Activated T-cell treated with anti-CD3 and anti-CD28 coated beads for 48 hours (primary cell): ENCODE results near the gene ROBO1.
"Not testable (repeated sequence)": the region's sequence is repeated elsewhere in the genome, so short reads cannot be mapped to it uniquely, and the experiment has no call there.

Source experiments
- DNase-seq: peaks from one replicate; pipeline ENCODE4 v3.0.0-alpha.2; 2020; ENCODE audit warnings: low read depth

The ROBO1 gene

DNA sequence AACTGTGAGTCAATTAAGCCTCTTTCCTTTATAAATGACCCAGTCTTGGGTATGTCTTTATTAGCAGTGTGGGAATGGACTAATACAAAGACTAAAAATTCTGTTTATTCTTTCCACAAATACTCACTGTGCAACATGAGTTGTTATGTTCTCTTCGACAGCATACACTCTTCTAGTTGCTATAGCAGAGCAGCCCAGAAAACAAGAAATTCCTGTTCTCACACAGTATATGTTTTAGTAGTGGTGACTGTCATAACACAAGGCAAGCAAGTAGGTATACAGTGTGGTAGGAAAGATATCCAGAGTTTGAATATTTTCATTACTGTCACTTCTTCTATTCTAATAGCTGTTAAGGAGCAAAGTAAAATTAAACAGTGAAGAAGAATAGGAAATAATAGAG is 453.3 kb downstream of the ROBO1 start:
- no peak for DNase-seq

GRCh38 chr3:79310016-79310415 is 457.8 kb downstream of the ROBO1 start:
- DNase-seq: no peak

DNA sequence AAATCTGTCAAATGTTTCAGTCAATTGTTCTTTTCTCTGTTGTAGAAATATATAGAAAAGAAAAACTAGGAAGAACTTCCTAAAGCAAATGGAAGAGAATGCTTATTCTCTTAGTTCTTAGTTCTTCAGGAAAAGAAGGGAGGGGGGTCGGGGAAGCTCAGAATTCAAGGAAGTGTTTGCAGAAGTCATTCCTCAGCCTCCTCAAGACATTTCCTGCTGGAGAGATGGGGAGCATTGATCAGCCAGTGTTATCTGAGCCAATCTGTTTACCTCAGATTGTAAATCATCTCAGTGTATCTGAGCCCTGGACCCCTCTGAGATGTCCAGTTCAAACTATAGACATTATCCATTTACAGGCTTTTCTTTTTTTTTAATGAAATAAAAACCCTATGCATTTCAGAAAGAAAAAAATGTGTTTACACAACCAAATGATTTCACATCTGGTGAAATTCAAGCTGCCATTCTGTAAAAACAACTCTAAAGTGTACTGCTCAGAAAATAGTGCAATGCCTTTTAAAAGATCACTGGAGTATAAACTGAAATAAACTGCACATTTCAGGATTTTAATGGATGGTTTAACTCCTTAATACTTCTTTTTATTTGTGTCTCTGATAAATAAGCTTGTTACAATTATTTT is 460.7 kb downstream of the ROBO1 start:
- DNase-seq: no peak

DNA sequence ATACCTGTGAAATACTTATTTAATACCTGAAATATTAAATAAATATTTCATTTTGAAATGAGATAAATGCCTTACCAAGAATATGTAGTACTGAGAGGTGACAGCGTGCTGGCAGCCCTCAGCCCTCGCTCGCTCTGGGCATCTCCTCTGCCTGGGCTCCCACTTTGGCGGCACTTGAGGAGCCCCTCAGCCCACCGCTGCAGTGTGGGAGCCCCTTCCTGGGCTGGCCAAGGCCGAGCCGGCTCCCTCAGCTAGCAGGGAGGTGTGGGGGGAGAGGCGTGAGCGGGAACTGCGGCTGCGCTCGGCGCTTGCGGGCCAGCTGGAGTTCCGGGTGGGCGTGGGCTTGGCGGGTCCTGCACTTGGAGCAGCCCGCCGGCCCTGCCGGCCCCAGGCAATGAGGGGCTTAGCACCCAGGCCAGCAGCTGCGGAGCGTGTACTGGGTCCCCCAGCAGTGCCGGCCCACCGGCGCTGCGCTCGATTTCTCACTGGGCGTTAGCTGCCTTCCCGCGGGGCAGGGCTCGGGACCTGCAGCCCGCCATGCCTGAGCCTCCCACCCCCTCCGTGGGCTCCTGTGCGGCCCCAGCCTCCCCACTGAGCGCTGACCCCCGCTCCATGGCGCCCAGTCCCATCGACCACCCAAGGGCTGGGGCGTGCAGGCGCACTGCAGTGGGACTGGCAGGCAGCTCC is 467.7 kb downstream of the ROBO1 start:
- not testable (repeated sequence) for DNase-seq

DNA sequence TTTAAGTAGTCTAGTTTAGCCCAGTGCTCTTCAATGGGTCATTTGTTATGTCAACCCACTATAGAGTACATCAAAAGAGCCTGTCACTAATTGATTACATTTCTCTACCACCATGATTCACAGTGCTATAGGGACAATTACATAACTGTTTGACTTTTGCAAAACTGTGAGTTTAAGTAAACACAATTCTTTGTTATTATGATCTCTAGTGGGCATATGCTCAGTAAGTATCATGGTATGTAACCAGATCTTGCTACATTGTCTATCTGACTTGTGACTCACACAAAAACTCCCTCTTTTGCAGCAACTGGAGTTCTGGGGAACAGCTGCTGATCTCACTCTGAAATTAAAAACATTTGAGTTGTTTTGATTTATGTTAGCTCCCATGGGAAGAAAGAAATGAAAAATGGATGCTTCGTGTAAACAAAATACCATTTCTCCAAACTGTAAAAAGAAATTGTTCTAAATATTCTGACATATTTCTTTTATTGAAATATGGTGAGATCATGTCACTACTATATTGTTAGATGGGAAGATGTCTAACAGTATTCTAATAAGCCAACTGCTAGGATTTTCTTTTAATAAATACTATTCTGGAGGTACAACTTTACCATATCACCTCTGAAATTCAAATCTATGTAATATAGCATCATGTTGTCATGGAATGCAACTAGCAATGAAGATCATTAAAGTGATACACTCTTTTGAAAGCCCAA is 470.4 kb downstream of the ROBO1 start:
- DNase-seq: no peak

- DNase-seq: no peak
Measured at GRCh38 chr3:79286882-79287281, 480.9 kb downstream of the ROBO1 start.

GRCh38 chr3:79285871-79286270 is 481.9 kb downstream of the ROBO1 start:
- no peak for DNase-seq

DNA sequence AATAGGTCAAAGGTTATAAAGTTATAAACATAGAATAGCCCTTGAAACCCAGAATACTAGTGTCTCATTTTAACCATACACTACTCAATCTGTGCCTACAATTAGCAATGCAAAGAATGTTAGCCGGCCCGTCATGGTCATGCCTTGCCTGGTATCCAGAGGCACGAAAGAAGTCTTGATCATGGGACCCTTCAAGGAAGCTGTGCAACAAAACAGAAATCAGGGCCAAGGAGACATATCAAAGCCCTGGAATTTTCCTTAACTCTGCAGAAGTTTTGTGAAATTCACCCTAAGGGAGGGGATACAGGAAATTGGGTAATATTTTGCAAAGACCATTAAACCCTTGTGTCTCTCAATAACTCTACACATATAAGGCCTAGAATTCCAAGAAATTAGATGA is 482.4 kb downstream of the ROBO1 start:
- no peak for DNase-seq

DNA sequence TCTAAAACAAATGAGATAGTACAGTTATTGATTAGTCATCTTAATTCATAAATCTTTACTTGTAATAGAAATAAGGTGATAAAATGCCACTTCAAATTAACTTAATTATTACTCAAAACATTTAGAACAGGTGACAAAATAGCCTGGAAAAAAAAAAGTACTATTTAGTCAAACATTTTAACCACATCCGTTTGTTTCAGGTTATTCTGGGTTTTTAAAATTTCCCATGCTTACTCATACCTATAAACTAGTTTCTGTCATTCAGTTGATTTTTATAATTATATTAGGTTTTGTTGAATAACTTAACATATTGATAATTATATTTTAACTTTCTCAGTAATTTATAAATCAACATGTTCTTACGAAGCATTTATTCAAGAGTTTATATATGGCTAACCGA is 483.0 kb downstream of the ROBO1 start:
- DNase-seq: no peak

GRCh38 chr3:79278681-79279080 is 489.1 kb downstream of the ROBO1 start:
- DNase-seq: no peak

GRCh38 chr3:79268422-79268821 is 499.4 kb downstream of the ROBO1 start:
- DNase-seq: no peak

GRCh38 chr3:79264892-79265291 is 502.9 kb downstream of the ROBO1 start:
- DNase-seq: no peak

DNA sequence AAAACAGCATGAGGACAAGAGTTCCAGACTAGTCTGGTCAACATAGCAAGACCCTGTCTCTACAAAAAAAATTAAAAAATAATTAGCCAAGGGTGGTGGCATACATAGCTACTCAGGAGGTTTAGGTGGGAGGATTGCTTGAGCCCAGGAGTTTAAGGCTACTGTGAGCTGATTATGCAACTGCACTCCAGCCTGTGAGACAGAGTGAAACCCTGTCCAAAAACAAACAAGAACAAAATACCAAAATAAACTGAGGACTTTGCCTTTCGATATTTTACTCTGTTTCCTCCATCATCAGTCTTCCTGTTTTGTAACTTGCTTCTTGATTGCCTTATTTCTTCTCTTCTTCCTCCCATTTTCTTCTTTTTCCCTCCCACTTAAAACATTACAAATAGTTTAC is 504.4 kb downstream of the ROBO1 start:
- DNase-seq: no peak

DNA sequence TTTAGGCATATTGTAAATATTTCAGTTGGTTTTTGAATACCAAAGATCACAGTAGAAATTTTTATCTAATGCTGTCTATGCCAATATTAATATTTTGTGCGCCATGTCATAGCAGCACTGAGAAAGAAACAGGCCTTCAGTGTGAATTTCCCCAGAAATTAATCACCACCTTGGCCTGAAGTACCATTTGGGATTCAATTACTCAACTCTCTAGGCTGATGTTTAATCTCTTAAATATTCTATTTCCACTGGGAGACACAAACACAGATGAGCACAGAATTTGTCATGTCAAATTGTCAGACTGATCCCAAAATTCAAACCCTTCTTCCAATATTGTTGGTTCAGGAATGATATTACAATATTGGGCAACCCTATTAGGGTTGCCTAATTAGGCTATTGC is 509.3 kb downstream of the ROBO1 start:
- DNase-seq: no peak

GRCh38 chr3:79257791-79258190 is 510.0 kb downstream of the ROBO1 start:
- DNase-seq: no peak

GRCh38 chr3:79255702-79256101 is 512.1 kb downstream of the ROBO1 start:
- DNase-seq: no peak

DNA sequence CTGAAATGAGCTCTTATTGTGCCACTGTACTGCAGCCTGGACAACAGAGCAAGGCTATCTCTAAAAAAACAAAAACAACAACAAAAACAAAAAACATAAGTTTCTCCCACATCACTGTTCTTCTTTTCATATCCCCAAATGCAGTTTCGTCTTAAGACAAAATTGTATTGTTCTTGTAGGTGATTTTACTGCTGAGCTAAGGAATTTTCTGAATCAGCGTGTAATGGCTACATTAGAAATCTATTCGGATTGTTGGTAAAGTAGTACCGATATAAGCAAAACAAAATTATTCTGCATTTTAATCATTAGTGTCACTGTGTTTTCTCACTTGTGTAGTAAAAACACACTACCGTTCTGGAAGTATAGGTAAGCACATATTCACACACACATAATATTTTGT is 512.5 kb downstream of the ROBO1 start:
- DNase-seq: no peak

- no peak for DNase-seq
Measured at GRCh38 chr3:79253704-79254103, 514.1 kb downstream of the ROBO1 start.

DNA sequence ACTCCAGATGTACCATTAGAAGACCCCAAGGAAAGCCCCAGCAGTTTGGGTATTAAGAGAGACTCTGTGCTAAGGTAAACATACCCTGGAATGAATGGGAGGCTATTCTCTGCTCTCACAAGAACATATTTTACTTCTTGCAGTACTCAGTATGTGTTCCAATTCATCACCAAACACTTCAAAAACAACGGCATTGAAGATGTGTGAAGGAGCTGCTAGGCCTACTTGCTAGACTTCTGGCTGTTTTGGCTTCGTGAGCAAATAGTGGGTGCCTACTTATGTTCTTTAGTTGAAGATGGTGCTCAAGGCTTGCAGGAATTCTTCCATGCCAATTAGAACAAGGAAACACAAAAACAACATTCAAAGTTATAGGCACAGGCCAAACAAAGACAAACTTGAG is 514.5 kb downstream of the ROBO1 start:
- DNase-seq: no peak

DNA sequence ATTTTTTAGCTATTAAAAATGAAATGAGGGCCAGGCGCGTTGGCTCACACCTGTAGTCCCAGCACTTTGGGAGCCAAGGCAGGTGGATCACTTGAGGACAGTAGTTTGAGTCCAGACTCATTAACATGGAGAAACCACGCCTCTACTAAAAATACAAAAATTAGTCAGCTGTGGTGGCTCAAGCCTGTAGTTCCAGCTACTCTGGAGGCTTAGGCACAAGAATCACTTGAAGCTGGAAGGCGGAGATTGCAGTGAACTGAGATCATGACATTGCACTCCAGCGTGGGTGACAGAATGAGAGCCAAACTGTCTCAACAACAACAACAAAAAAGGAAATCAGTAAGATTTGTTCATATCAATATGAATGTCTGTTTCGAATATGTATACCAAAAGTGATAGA is 517.1 kb downstream of the ROBO1 start:
- no peak for DNase-seq

GRCh38 chr3:79249701-79250100 is 518.1 kb downstream of the ROBO1 start:
- DNase-seq: no peak

- DNase-seq: no peak
Measured at GRCh38 chr3:79247725-79248043, 520.1 kb downstream of the ROBO1 start.

- no peak for DNase-seq
Measured at GRCh38 chr3:79246875-79247724, 520.7 kb downstream of the ROBO1 start.
